ENCODE data around the gene ACTR2. TPM values are rescaled to one million over a fixed set of nuclear protein-coding genes. Genes with fewer than 3 reads are reported as not detected.

The ACTR2 gene
- polyA plus RNA-seq, 1 donor from 2014 or later = 118 TPM

DNA sequence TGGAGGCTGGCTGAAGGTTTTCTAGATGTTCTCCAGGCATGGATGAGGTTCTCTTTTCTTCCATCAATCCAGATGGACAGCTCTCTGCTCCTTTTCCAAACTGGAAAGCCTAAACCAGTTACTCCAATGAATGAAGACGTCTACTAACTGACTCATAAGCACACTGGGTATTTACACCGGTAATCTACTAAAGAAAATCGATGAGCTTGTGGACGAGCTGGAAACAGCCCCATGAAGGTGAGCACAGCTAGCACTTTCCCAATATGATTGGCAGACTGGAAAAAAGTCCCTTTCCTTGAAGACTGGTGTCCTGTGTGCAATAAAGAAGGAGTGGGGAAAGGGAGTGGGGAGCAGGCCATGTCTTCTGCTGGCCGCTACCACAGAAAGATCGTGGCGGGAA is 84.0 kb downstream of the ACTR2 start:
- no peak overlapping the region for H2AFZ ChIP-seq (ENCODE audit: low read depth, low read length)
- H3K9ac ChIP-seq (ENCODE audit: low read length) = no peak overlapping the region
- no peak overlapping the region for H3K27ac ChIP-seq (ENCODE audit: low read length)
- peaks cover 16% of the 10 kb centered on the region for H3K36me3 ChIP-seq (ENCODE audit: insufficient read depth, low read length)
- no peaks in the 10 kb centered on the region for H3K27me3 ChIP-seq (ENCODE audit: insufficient read depth, low read depth, low read length)
- H3K4me3 ChIP-seq (ENCODE audit: low read length) = no peak overlapping the region
- H4K20me1 ChIP-seq (ENCODE audit: insufficient read depth) = no peaks in the 10 kb centered on the region
- H3K9me2 ChIP-seq (ENCODE audit: insufficient read depth, low read length) = no peaks in the 10 kb centered on the region
- no peaks in the 10 kb centered on the region for H3K79me2 ChIP-seq (replicated peaks; ENCODE audit: insufficient read depth, low read length)
- no peaks in the 10 kb centered on the region for H3F3A ChIP-seq (ENCODE audit: insufficient read depth, low read length, poor library complexity, severe bottlenecking)
- TF ChIP-seq RAD21 (conservative IDR thresholded peaks at IDR 0.05) (no peak), SMC3 (conservative IDR thresholded peaks at IDR 0.05; ENCODE audit: poor library complexity) (no peak), EZH2 (IDR thresholded peaks at IDR 0.05; ENCODE audit: borderline replicate concordance, insufficient read depth, low read length, poor library complexity, severe bottlenecking) (no peak), EP300 (conservative IDR thresholded peaks at IDR 0.05; ENCODE audit: poor library complexity, severe bottlenecking) (no peak), MXI1 (conservative IDR thresholded peaks at IDR 0.05; ENCODE audit: poor library complexity, severe bottlenecking) (no peak), TAF1 (IDR thresholded peaks at IDR 0.05; ENCODE audit: low read depth) (no peak), POLR2AphosphoS5 (IDR thresholded peaks at IDR 0.05) (no peak)
- TF ChIP-seq, protein P1, sequence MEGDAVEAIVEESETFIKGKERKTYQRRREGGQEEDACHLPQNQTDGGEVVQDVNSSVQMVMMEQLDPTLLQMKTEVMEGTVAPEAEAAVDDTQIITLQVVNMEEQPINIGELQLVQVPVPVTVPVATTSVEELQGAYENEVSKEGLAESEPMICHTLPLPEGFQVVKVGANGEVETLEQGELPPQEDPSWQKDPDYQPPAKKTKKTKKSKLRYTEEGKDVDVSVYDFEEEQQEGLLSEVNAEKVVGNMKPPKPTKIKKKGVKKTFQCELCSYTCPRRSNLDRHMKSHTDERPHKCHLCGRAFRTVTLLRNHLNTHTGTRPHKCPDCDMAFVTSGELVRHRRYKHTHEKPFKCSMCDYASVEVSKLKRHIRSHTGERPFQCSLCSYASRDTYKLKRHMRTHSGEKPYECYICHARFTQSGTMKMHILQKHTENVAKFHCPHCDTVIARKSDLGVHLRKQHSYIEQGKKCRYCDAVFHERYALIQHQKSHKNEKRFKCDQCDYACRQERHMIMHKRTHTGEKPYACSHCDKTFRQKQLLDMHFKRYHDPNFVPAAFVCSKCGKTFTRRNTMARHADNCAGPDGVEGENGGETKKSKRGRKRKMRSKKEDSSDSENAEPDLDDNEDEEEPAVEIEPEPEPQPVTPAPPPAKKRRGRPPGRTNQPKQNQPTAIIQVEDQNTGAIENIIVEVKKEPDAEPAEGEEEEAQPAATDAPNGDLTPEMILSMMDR (IDR thresholded peaks at IDR 0.05; ENCODE audit: poor library complexity, severe bottlenecking) = no peak
- TF ChIP-seq, protein P2, sequence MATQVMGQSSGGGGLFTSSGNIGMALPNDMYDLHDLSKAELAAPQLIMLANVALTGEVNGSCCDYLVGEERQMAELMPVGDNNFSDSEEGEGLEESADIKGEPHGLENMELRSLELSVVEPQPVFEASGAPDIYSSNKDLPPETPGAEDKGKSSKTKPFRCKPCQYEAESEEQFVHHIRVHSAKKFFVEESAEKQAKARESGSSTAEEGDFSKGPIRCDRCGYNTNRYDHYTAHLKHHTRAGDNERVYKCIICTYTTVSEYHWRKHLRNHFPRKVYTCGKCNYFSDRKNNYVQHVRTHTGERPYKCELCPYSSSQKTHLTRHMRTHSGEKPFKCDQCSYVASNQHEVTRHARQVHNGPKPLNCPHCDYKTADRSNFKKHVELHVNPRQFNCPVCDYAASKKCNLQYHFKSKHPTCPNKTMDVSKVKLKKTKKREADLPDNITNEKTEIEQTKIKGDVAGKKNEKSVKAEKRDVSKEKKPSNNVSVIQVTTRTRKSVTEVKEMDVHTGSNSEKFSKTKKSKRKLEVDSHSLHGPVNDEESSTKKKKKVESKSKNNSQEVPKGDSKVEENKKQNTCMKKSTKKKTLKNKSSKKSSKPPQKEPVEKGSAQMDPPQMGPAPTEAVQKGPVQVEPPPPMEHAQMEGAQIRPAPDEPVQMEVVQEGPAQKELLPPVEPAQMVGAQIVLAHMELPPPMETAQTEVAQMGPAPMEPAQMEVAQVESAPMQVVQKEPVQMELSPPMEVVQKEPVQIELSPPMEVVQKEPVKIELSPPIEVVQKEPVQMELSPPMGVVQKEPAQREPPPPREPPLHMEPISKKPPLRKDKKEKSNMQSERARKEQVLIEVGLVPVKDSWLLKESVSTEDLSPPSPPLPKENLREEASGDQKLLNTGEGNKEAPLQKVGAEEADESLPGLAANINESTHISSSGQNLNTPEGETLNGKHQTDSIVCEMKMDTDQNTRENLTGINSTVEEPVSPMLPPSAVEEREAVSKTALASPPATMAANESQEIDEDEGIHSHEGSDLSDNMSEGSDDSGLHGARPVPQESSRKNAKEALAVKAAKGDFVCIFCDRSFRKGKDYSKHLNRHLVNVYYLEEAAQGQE (IDR thresholded peaks at IDR 0.05; ENCODE audit: borderline replicate concordance) = no peak
- no peak overlapping the region for H3K4me2 ChIP-seq (ENCODE audit: low read length)
- H3K9me3 ChIP-seq (ENCODE audit: low read length) = no peaks in the 10 kb centered on the region

DNA sequence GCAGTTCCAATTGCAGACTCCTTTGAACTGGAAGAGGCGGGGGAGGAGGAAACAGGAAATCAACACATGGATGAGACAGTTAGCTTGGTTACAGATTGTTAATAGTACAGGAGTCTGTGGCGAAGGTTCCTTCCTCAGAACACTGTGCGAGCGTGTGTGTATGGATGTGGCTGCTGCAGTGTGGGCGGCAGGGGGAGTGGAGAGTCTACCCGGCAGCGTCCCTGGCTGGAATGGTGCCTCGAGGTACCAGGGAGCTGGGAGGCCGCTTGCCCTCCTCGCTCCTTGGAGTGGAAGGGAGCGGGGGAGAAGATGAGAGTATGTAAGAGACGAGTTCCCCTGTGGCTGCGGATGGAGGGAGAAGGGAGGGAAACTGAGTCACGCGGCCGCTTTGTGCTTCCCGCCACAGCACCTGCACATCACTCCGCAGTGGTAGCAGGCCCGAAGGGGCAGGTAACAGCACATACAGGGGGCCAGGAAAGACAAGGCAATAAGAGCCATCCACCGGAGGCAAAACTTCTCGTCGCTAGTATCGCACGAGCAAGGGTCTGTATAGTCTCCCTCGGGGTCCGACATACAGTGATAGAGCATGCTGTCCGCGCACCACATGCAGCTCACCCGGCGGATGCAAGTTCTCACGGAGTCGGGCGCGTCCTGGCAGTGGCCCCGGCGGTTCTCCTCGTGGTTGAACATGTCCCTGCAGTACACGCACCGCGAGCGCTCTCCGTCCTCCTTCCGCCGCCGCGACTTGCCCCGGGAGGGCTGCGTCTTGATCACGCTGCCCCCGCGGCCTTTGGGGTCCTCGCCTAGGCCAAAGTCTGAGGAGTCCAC is 85.7 kb downstream of the ACTR2 start:
- H3K9me3 ChIP-seq (ENCODE audit: low read length) = no peaks in the 10 kb centered on the region
- H3K27me3 ChIP-seq (ENCODE audit: insufficient read depth, low read depth, low read length) = no peaks in the 10 kb centered on the region
- H3K36me3 ChIP-seq (ENCODE audit: insufficient read depth, low read length) = peaks cover 17% of the 10 kb centered on the region
- H3K79me2 ChIP-seq (replicated peaks; ENCODE audit: insufficient read depth, low read length) = no peaks in the 10 kb centered on the region
- H3K9me2 ChIP-seq (ENCODE audit: insufficient read depth, low read length) = no peaks in the 10 kb centered on the region
- H4K20me1 ChIP-seq (ENCODE audit: insufficient read depth) = no peaks in the 10 kb centered on the region
- H2AFZ ChIP-seq (ENCODE audit: low read depth, low read length) = no peak overlapping the region
- no peak overlapping the region for H3K4me2 ChIP-seq (ENCODE audit: low read length)
- H3K4me3 ChIP-seq (ENCODE audit: low read length) = no peak overlapping the region
- H3K9ac ChIP-seq (ENCODE audit: low read length) = no peak overlapping the region
- H3K27ac ChIP-seq (ENCODE audit: low read length) = no peak overlapping the region
- TF ChIP-seq EZH2 (IDR thresholded peaks at IDR 0.05; ENCODE audit: borderline replicate concordance, insufficient read depth, low read length, poor library complexity, severe bottlenecking) = no peak
- TF ChIP-seq MXI1 (conservative IDR thresholded peaks at IDR 0.05; ENCODE audit: poor library complexity, severe bottlenecking) = no peak
- TF ChIP-seq, protein P2 (IDR thresholded peaks at IDR 0.05; ENCODE audit: borderline replicate concordance) = no peak
- no peak for TF ChIP-seq EP300 (conservative IDR thresholded peaks at IDR 0.05; ENCODE audit: poor library complexity, severe bottlenecking)
- TF ChIP-seq SMC3 (conservative IDR thresholded peaks at IDR 0.05; ENCODE audit: poor library complexity) = no peak
- TF ChIP-seq POLR2AphosphoS5 (IDR thresholded peaks at IDR 0.05) = no peak
- no peaks in the 10 kb centered on the region for H3F3A ChIP-seq (ENCODE audit: insufficient read depth, low read length, poor library complexity, severe bottlenecking)
